IMR-90 (cell line): ENCODE results near the gene SMIM5. TPM values are rescaled to one million over a fixed set of nuclear protein-coding genes. Genes with fewer than 3 reads are reported as not detected.

Experiments
- BHLHE40 ChIP-seq: fragments of 150-350 bp; IDR thresholded peaks from 2 replicates; pipeline ENCODE4 v1.6.1; 2016; ENCODE audit warnings: mild to moderate bottlenecking, low read depth, low read length
- CTCF ChIP-seq: conservative IDR thresholded peaks from 2 replicates; pipeline ENCODE4 v1.5.1; 2012; ENCODE audit warnings: mild to moderate bottlenecking, low read depth, low read length, improper control_type of control experiment
- NFE2L2 ChIP-seq: fragments of 150-350 bp; IDR thresholded peaks from 2 replicates; pipeline ENCODE4 v1.6.1; 2016; ENCODE audit warnings: low read depth, mild to moderate bottlenecking, low read length
- RAD21 ChIP-seq: IDR thresholded peaks from 2 replicates; pipeline ENCODE4 v1.6.1; 2012; ENCODE audit warnings: low read length, improper control_type of control experiment
- RFX5 ChIP-seq: IDR thresholded peaks from 2 replicates; pipeline ENCODE4 v1.8.0; 2012; ENCODE audit warnings: low read depth, mild to moderate bottlenecking, low read length, moderate library complexity
- polyA plus RNA-seq, 3 experiments: library from polyadenylated mRNA; depleted of rRNA; stranded (reverse); fragments of >200 nt; gene quantifications; 2 replicates each; pipeline ENCODE4 v1.2.3, GENCODE V29; 2012; ENCODE audit warnings: low replicate concordance in 1 of 3
- total RNA-seq: library from RNA; depleted of rRNA; stranded (reverse); fragments of >200 nt; gene quantifications from 2 replicates; pipeline ENCODE4 v1.2.3, GENCODE V29; 2012

Gene SMIM5
- total and polyA plus RNA-seq, 2 of the 4 experiments (the other 2 are of a cell fraction) = not detected

- TF ChIP-seq BHLHE40 = no peak
- no peak for TF ChIP-seq RAD21
- no peak for TF ChIP-seq RFX5
- no peak for TF ChIP-seq NFE2L2
- no peak for TF ChIP-seq CTCF
These were observed 1.1 kb downstream of the SMIM5 start (continued) for GRCh38 chr17:75634376-75634740.
